IPS DF 6.9 (cell line): ENCODE results near the gene NLRP6.

ENCODE experiments used
- DNase-seq: peaks from one replicate; pipeline ENCODE4 v3.0.0-alpha.2; 2013; ENCODE audit warnings: low read depth, low spot score
- H3K27ac ChIP-seq: one replicate; pipeline ENCODE4 v1.5.1; 2013; ENCODE audit warnings: low read length, control low read depth
- H3K27me3 ChIP-seq: 2 replicates; pipeline ENCODE4 v1.6.1; 2013; ENCODE audit warnings: mild to moderate bottlenecking, low read length; ENCODE audit not compliant: control insufficient read depth, insufficient read depth
- H3K36me3 ChIP-seq: 2 replicates; pipeline ENCODE4 v1.6.1; 2013; ENCODE audit warnings: low read length; ENCODE audit not compliant: control insufficient read depth, insufficient read depth
- H3K4me1 ChIP-seq: 2 replicates; pipeline ENCODE4 v1.6.1; 2013; ENCODE audit warnings: low read length; ENCODE audit not compliant: control insufficient read depth, insufficient read depth
- H3K4me3 ChIP-seq: 2 replicates; pipeline ENCODE4 v1.5.1; 2013; ENCODE audit warnings: mild to moderate bottlenecking, low read length
- H3K9me3 ChIP-seq: 2 replicates; pipeline ENCODE4 v1.6.1; 2013; ENCODE audit warnings: low read length, inconsistent platforms; ENCODE audit not compliant: control insufficient read depth, insufficient read depth
- WGBS: extraction: QIAGEN DNeasy Blood & Tissue Kit; methylation state at CpG from one replicate; pipeline ENCODE4 v1.1.7; 2013; ENCODE audit warnings: mixed read lengths, missing lambda C conversion rate; ENCODE audit not compliant: insufficient read length, insufficient coverage; 5-methylcytosine and 5-hydroxymethylcytosine counted together

Gene NLRP6

GRCh38 chr11:241634-242033 lies 36.6 kb upstream of the NLRP6 start:
- no CpG with 5 or more reads among the region's 5 CpGs for WGBS
- peaks cover 13% of the 10 kb centered on the region; the same call in 1 of the 2 replicates for H3K36me3 ChIP-seq
- H3K4me1 ChIP-seq, result no peaks in the 10 kb centered on the region
- H3K9me3 ChIP-seq, result no peaks in the 10 kb centered on the region
- no peak for DNase-seq
- no peaks in the 10 kb centered on the region for H3K27me3 ChIP-seq
- no peak overlapping the region for H3K4me3 ChIP-seq
- H3K27ac ChIP-seq, result no peak overlapping the region

DNA sequence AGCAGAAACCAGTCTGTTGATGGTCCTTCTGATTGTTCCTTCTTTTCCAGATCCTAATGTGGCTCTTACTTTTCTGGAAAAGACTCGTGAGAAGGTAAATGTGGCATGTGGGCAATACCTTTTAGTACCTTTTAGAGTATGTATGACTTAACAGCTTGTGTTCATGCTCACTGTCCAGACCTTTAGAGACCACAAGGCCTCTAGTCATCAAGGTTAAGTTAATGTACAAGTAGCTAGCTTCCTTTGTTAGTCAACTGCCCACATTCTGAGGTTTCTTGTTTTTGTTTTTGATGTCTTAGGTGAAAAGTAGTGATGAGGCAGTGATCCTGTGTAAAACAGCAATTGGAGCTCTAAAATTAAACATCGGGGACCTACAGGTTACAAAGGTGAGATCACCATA lies 33.8 kb upstream of the NLRP6 start:
- Histone ChIP-seq H3K36me3 (peaks cover 20% of the 10 kb centered on the region; the same call in 1 of the 2 replicates), H3K9me3 (no peaks in the 10 kb centered on the region), H3K4me1 (no peaks in the 10 kb centered on the region), H3K27ac (no peak overlapping the region), H3K27me3 (no peaks in the 10 kb centered on the region), H3K4me3 (no peak overlapping the region)
- DNase-seq, result no peak
- WGBS, result no CpG with 5 or more reads among the region's 2 CpGs

- H3K36me3 ChIP-seq, result peaks cover 27% of the 10 kb centered on the region; the same call in 1 of the 2 replicates
- no peaks in the 10 kb centered on the region for H3K9me3 ChIP-seq
- no peak overlapping the region for H3K4me3 ChIP-seq
- no CpG with 5 or more reads among the region's 8 CpGs for WGBS
- no peak for DNase-seq
- no peak overlapping the region for H3K27ac ChIP-seq
- no peaks in the 10 kb centered on the region for H3K27me3 ChIP-seq
- no peaks in the 10 kb centered on the region for H3K4me1 ChIP-seq
Measured at GRCh38 chr11:249062-249461, 29.1 kb upstream of the NLRP6 start.

- Histone ChIP-seq H3K36me3 (peaks cover 26% of the 10 kb centered on the region; the same call in 1 of the 2 replicates), H3K27me3 (no peaks in the 10 kb centered on the region), H3K27ac (no peak overlapping the region), H3K4me3 (no peak overlapping the region), H3K9me3 (no peaks in the 10 kb centered on the region), H3K4me1 (no peaks in the 10 kb centered on the region)
- DNase-seq, result no peak
- WGBS, result no CpG with 5 or more reads among the region's 5 CpGs
Measured at GRCh38 chr11:250274-250673, 27.9 kb upstream of the NLRP6 start.

GRCh38 chr11:250740-251299 lies 27.4 kb upstream of the NLRP6 start:
- Histone ChIP-seq H3K4me1 (no peaks in the 10 kb centered on the region), H3K27me3 (no peaks in the 10 kb centered on the region), H3K9me3 (no peaks in the 10 kb centered on the region), H3K36me3 (peaks cover 22% of the 10 kb centered on the region; the same call in 1 of the 2 replicates), H3K27ac (no peak overlapping the region), H3K4me3 (no peak overlapping the region)
- no peak for DNase-seq
- no CpG with 5 or more reads among the region's 10 CpGs for WGBS

GRCh38 chr11:251550-251949 lies 26.7 kb upstream of the NLRP6 start:
- Histone ChIP-seq H3K36me3 (peaks cover 18% of the 10 kb centered on the region; the same call in 1 of the 2 replicates), H3K4me3 (no peak overlapping the region), H3K27me3 (no peaks in the 10 kb centered on the region), H3K9me3 (no peaks in the 10 kb centered on the region), H3K27ac (no peak overlapping the region), H3K4me1 (no peaks in the 10 kb centered on the region)
- no CpG with 5 or more reads among the region's 10 CpGs for WGBS
- DNase-seq, result no peak

DNA sequence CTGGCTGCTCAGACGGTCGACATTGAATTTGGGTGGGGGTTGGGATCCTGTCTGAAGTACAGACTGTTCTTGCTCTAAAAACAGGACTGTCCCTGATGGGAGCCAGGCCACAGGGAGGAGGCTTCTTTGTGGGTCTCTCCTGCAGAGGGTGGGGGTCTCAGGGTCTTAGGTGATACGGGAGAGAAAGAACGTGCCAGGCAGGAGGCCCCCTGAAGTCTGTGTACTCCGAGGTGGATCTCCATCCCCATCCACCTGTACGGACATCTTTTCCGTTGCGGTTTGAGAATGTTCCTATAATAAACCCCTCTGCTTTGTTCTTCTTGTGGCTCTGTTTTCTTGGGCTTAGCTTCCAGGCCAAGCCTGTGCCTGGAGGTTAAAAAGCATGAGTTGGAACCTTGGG lies 25.5 kb upstream of the NLRP6 start:
- Histone ChIP-seq H3K27ac (no peak overlapping the region), H3K4me1 (no peaks in the 10 kb centered on the region), H3K9me3 (no peaks in the 10 kb centered on the region), H3K27me3 (no peaks in the 10 kb centered on the region), H3K4me3 (no peak overlapping the region), H3K36me3 (peaks cover 18% of the 10 kb centered on the region; the same call in 1 of the 2 replicates)
- DNase-seq, result no peak
- no CpG with 5 or more reads among the region's 8 CpGs for WGBS

DNA sequence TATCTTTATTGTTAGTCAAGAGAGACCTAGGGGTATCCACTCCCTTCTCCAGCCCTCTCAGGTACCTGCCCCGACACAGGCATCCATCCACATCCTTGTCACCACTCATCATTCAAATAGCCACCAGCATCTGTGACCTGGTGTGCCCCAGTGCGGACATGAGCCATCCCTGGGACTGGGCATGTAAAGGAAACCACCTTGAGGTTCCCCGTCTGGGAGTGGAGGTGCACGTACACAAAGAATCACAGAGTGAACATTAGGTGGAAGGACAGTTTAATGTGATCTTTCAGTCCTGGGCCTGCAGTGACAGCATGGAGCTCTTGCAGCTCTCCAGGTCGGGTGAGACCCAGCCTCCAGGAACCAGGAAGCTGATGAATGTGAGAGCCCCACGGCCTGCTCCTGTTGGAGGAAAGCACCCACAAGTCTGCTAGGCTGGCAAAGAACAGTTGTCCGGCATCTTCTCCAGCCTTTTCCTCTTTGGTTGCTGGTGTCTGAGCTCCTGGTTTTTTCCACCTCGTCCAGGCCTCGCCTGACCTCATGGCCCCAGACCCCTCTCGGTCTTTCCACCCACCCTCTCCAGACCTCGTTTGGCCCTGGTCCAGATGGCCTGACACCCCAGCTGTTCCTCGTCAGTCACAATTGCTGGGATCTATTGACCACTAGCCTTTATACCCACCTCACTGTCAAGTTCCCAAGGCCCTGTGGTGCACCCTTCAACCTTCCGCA lies 24.9 kb upstream of the NLRP6 start:
- no peaks in the 10 kb centered on the region for H3K27me3 ChIP-seq
- no peaks in the 10 kb centered on the region for H3K9me3 ChIP-seq
- H3K4me1 ChIP-seq, result no peaks in the 10 kb centered on the region
- H3K36me3 ChIP-seq, result peaks cover 18% of the 10 kb centered on the region; the same call in 1 of the 2 replicates
- H3K27ac ChIP-seq, result no peak overlapping the region
- DNase-seq, result no peak
- no peak overlapping the region for H3K4me3 ChIP-seq
- WGBS, result no CpG with 5 or more reads among the region's 13 CpGs

GRCh38 chr11:253886-254270 lies 24.3 kb upstream of the NLRP6 start:
- no peak for DNase-seq
- H3K27me3 ChIP-seq, result no peaks in the 10 kb centered on the region
- H3K4me1 ChIP-seq, result no peaks in the 10 kb centered on the region
- H3K4me3 ChIP-seq, result no peak overlapping the region
- peaks cover 15% of the 10 kb centered on the region; the same call in 1 of the 2 replicates for H3K36me3 ChIP-seq
- H3K9me3 ChIP-seq, result no peaks in the 10 kb centered on the region
- no peak overlapping the region for H3K27ac ChIP-seq
- no CpG with 5 or more reads among the region's 5 CpGs for WGBS

DNA sequence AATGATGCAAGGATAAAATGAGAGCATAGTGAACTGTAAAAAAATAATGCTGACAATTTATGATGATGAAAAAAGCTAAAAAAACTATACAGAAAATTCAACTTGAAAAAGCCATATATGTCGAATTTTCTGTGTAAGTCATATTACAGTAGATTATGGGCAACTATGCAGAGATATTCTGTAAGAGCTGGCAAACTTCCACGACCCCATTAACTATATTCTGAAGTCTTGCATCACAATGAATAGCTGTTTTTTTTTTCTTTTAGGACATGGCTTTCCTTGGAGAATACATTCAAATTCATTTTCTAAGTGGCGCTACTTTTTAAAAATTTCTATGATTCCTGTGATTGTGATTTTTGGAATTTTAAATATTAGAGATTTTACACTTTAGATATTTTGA lies 23.0 kb upstream of the NLRP6 start:
- Histone ChIP-seq H3K36me3 (peaks cover 11% of the 10 kb centered on the region; the same call in 1 of the 2 replicates), H3K27ac (no peak overlapping the region), H3K4me1 (no peaks in the 10 kb centered on the region), H3K9me3 (no peaks in the 10 kb centered on the region), H3K27me3 (no peaks in the 10 kb centered on the region), H3K4me3 (no peak overlapping the region)
- no peak for DNase-seq
- no CpG with 5 or more reads among the region's 3 CpGs for WGBS

DNA sequence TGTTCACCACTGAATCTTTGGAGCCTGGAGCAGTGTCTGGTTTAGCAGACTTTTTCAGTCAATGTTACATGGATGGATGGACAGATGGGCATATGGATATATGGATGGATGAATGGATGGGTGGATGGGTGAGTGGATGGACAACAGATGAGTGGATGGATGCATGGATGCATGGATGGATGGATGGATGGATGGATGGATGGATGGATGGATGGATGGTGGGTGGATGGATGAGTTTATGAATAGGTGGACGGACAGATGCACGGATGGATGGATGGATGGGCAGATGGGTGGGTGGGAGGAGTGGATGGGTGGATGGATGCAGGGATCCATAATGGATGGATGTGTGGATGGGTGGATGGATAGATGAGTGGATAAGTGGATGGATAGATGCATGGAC lies 22.4 kb upstream of the NLRP6 start:
- Histone ChIP-seq H3K36me3 (peaks cover 11% of the 10 kb centered on the region; the same call in 1 of the 2 replicates), H3K27me3 (no peaks in the 10 kb centered on the region), H3K27ac (no peak overlapping the region), H3K4me3 (no peak overlapping the region), H3K9me3 (no peaks in the 10 kb centered on the region), H3K4me1 (no peaks in the 10 kb centered on the region)
- WGBS, result no CpG with 5 or more reads among the region's 2 CpGs
- no peak for DNase-seq
